SIG-M5 (cell line): ENCODE measurements around the gene CRACR2A.

Experiments used
- DNase-seq: peaks from one replicate; lab custom pipeline; 2025; lab: John Stamatoyannopoulos, UW

The CRACR2A gene

DNA sequence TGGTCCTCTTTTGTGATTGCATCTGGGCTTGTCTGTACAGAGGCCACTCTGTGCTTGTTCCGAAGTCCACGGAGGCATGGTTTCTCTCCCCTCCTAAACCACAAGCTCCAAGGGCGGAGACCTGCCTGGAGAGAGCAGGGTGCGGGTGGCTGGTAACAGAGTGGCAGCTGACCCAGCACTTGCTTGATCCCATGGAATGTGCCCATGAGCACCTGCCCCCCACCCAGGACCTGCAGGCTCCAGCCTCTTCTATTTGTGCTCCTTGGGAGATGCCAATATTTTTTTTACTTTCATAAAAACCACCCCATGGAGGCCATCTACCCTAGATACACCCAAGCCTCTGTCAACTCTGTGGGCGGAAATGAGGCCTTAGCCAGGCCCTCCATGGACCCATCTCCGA, 157.2 kb downstream of the CRACR2A start:
- DNase-seq: no peak

DNA sequence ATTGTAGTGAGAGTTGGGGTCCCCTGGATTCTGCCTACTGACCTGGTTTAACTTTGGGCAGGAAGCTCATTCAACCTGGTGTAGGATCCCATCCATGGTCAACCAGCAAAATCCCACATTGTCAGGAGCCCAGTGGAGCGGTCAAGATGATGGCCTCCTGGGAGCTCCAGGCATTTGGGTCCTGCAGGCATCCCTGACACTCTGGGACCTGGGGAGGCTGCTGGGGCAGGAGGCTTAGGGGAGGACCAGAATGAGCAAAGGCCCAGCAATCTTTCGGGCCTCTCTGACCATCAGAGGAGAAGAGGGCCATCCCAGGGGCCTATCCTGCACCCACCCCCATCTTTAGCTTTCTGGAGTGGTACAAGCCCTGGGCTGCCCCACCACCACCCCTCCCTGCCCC, 157.9 kb downstream of the CRACR2A start:
- no peak for DNase-seq

DNA sequence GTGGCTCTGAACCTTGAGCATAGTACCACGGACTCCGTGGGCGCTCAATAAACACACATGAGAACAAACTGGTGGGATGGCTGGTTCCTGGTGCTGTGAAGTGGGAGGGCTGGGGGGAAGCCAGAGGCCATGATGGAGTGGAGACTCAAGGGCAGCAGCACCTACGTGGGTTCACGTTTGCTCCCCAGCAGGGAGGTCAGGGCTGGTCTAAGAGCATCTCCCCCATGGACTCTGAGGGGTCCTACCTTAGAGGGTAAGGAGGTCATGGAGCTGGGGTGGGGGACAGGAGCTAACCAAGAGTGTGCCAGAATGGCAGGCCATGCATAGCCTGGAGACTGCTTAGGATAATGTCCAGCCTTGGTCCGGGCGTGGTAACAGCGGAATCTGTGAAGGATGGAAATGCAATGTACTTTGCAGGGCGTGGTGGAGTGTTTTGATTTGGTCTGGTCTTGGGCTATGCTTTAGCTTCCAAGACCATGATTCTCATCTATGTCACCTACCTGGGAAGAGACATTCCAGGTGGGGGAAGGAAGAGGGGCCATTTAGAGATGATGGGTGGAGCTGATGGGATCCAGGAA, 158.9 kb downstream of the CRACR2A start:
- no peak for DNase-seq

DNA sequence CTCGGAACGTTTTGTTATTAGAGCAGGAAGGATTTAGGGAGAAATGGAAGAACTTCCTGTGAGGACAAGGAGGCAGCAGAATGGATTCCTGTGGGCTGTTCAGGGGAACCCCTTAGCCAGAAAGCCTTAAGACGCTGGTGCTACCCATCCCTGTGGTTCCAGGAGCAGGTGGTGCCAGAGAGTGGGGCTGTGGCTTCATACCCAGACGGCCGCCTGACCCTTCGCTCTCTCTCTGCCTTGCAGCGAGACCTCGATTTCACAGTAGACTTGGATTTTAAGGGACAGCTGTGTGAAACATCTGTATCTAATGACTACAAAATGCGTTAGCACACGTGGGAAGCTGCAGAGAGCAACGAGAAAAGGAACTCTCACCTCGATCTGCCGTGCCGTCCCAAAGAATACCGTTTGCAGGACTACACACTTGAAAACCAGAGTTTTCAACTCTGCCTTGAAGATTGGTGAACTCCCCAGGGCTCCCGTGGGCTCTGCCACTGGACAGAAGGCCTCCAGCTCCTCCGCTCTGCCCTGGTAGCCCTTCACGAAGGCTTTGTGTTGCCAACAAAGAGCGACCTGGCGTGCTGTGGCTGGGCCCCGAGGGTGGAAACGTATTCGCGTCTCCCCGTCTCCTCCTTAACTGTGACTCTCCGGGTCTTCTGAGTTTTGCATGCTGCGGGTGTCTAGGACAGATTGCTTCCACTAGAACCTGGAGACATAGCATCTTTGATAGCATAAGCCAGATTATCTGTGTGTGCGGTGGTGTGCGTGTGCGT, 159.9 kb downstream of the CRACR2A start:
- DNase-seq: no peak

DNA sequence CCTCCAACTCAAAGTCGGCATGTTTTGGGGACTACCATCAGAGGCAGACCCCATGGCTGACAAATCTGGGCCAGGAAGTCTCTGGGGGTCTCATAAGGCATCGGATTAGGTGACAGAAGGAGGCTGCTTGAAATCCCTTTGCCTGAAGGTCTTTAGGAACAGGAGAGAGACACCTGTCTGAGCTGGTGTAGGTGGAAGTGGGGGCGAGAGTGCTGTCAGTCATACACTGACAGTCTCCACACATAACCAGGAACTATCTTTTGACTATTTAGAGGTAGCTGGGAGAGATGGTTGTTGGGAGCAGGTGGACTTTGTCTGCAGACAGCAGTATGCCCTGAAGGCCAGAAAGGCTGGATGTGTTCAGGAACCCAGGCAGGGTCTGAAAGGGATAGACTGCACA, 163.2 kb downstream of the CRACR2A start:
- no peak for DNase-seq

DNA sequence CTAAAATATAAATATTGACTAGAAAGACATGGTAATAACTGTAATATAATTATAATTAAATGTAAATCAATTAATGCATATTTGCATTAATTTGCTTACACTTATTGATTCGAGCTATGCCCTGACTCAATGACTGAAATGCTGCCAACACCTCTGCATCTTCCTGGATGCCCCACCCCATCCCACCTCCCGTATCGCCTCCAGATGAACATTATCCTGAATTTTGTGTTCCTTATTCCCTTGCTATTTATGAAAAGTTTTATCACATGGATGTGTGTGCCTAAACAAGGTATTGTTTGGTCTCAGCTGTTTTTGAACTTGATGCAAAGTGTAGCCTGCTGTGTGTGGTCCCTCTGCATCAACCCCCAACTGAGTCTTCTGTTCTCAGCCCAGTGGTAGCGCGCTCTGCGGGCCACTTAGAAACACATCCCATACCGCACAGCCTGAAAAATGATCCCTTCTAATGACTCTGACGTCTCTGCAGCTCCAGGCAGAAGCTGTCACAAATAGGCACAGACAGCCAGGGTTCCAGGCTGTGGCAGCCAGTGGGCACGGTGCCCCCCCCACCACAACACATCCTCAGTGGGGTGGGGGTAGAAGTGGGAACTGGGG, 165.4 kb downstream of the CRACR2A start:
- no peak for DNase-seq

DNA sequence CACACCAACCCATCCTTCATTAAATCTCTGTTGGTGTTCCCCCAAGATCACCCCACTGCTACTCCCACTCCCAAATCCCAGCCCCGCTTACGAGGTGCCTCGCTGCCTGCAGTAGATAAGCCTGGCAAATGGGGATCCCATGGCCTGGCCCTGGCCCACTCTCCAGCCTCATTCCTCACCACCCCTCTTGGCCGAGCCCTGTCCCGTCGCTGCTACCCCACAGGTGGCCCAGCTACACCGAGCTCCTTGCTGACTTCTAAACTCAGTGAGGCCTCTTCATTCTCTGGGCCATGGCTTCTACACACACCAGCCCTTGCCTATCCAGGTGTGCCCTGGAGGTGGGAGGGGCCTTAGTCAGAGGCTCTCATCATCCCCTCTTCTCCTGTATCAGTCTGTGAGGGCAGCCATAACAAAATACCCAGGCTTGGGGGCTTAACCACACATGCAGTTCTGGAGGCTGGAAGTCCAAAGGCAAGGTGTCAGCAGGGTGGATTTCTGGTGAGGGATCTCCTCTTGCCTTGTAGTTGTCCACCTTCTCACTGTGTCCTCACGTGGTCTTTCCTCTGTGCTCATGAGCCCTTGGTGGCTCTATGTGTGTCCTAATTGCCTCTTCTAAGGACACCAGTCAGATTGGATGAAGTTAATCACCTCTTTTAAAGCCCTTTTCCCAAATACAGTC, 169.1 kb downstream of the CRACR2A start:
- DNase-seq: no peak

DNA sequence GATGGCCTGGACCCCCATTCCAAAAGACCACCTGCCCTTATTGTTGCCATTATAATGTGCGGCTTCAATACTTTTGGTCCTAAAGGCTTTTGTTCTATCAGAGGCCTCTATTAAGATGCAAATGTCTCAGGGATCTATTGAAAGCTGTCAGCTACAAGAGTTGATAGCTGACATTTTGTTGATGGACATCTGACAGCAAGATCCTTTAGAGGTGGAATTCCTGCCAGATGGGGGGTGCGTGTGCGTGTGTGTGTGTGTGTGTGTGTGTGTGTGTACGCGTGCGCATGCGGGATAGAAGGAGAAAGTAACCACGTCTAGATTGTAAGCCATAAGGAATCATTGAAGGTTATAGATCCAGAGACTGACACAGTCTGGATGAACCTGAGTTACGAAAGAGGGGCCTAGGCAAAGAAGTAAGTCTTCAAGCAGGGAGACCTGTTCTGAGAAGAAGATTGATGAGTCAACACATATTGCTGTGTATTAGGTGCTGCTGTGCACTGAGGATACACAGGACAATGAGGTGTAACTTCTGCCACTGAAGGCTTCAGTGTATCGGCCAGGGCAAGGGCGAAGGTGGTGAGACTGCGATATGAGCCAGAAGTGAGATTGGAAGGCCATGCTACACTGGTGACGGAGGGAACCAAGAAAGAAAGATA, 172.7 kb downstream of the CRACR2A start:
- DNase-seq: no peak

DNA sequence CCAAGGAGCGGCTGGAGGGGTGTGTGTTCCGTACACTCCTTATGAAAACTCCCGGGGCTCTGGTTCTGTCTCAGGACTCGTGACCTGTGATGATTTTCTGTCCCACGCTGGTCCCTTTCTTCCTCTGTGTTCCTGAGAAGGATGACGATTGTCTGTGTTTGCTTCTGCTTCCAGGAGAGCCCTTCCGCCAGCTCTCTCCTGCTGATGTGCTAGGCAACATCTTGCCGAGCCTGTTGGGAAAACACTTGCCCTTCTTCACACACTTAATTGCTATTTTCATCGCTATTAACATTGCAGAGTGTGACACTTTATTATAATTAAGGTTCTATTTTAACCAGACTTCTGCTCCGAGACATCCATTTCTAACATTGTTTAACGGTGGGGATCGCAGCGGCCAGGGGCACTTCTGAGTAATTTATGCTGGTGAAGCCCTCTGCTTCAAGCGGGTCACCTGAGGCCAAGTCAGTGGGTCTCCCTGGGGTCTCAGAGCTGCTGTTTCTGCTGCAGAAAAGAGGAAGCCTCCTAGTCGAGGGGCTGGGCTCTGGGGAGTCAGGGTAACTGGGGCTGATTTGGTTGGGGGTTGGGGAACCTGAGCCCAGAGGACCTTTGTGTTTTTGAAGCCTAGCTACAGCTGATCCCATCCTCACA, 173.3 kb downstream of the CRACR2A start:
- no peak for DNase-seq

DNA sequence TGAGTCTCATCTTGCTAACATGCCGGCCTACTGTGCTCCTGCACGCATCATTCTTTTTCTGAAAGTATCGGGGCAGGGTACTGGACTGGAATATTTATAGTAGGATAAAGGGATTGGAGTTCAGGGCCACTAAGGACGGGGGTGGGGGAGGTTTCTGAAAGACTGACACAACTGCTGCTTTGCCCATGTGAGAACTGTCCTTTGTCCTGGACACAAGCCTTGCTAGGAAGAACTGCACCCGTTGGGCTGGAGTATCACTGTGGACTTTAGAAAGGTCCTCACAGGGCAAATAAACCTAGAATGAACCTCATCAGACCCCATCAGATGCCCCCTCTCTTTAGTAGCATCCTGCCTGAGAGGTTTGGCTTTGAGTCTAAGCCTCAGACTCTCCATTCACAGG, 174.4 kb downstream of the CRACR2A start:
- no peak for DNase-seq

DNA sequence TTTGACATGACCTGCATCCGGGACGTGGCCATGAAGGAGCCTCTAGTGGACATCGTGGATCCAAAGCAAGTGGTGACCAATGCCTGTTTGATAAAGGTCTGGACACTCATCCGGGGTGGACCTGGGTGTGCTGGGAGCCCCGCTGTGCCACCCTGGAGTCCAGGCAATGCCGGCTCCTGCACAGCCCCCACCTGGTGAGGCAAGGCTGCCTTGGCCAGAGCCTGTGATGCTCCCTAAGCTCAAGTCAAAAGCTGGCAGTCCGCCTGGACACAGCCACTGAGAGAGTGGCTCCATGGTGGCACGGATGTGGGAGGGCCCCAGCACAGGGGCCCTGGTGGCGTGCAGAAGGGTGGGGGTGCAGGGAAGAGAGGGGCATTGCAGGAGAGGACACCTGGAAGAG, 176.0 kb downstream of the CRACR2A start:
- no peak for DNase-seq

DNA sequence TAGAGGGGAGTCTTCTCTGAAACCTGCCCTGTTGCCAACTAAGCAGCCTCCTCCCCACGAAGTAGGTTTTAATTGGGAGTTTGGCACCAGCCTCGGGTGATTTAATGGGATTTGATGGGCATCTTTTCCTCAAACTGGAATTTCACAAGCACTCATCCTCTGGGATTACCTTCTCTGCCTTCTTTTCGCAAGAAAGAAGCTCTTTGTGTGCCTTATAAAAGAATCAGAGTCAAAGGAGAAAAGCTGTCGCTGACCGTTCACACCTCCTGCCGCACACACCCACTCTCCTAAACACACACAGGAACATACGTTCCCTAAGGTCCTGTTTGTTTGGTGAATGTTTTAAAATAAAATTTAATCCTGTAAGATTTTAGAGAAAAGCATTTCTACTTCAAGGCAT, 177.9 kb downstream of the CRACR2A start:
- no peak for DNase-seq

DNA sequence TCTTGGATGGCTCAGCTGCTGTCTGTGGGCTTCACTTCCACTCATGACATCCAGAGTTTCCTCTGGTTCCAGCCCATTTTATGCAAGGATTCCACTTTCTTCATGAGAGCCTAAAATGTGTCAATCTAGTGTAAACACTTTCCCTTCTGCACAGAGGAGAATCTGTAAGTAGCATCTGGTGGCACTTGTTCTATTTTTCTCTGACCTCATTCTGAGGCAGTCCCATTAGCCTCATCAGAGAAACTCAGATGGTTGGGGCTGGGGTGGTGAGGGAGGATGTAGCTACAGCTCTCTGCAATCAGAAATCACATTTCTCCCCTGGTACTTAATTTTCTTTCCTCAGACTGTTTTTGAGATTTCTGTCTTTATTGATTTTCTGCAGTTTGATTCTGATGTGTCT, 180.3 kb downstream of the CRACR2A start:
- DNase-seq: no peak

DNA sequence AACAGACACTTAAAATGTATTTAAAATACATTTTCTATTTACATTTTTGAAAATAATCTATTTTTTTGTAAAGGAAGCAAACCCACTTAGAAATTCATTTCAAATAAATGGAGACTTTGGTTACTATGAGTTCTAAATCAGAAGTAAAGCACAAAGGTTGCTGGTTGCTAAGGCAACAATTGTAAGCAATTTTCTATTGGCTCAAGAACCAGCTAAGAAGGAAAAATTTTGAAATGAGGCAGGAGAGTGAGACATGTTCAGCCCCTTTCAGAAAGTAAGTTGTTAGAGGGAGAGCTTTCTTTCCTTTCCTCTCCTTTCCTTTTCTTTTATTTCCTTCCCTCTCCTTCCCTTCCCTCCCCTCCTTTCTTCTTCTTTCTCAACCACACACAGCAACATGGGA, 181.2 kb downstream of the CRACR2A start:
- DNase-seq: no peak

DNA sequence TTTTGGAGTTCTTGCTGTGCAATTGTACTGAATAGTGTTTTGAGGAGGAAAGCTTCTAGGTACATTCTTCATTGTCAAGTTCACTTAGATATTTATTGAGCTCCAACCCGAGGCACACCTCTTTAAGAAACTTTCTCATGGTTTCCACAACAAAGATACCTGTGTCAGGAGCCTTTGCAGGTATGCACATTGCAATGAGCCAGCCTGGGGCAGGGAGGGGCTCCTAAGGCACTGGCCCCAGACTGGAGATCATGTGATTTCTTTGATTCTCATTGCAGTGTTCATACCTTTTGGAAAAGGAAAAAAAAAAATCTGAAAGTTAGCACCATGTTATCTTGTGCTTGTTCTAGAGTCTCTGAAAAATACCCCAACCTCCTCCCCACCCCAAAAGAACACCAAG, 181.6 kb downstream of the CRACR2A start:
- DNase-seq: no peak

DNA sequence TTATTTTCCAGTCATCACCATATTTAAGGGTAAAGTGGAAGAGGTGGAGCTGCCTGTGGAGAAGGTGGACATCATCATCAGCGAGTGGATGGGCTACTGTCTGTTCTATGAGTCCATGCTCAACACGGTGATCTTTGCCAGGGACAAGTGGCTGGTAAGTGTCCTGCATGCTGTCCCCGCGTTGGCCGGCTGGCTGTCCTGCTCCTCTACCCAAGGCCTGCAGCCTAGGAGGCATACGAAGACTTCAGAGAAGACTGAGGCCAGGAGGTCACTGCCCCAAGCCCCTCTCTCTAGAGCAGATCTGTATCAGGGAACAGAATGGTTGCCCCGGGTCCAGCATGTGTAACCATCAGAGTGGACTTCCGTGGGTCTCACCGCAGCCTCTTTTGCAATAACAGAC, 184.2 kb downstream of the CRACR2A start:
- no peak for DNase-seq

DNA sequence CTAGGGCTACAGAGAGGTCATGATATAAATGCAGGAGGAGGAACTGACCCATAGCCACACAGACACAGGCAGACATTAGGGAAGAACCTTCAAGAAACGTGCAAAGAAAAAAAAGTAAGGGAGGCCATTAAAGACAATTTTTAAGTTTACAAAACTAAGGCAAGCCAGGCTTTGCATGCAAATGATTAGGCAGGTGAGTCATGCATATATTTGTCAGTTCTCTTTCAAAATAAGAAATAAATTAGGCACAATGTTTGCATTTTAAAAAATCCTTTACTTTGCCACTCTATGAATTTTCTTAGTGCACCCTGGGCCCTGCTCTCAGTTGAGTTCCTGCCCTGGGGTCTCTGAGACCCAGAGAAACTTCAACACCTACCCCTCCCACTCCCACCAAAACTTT, 186.9 kb downstream of the CRACR2A start:
- no peak for DNase-seq
